Measurements from ENCODE around the gene KIR2DL4. TPM values are rescaled to one million over a fixed set of nuclear protein-coding genes. Genes with fewer than 3 reads are reported as not detected.
"Not testable (repeated sequence)": the region's sequence is repeated elsewhere in the genome, so short reads cannot be mapped to it uniquely, and the experiment has no call there.

KIR2DL4 gene
- total RNA-seq, 4 donors from 2014 or later = not detected

DNA sequence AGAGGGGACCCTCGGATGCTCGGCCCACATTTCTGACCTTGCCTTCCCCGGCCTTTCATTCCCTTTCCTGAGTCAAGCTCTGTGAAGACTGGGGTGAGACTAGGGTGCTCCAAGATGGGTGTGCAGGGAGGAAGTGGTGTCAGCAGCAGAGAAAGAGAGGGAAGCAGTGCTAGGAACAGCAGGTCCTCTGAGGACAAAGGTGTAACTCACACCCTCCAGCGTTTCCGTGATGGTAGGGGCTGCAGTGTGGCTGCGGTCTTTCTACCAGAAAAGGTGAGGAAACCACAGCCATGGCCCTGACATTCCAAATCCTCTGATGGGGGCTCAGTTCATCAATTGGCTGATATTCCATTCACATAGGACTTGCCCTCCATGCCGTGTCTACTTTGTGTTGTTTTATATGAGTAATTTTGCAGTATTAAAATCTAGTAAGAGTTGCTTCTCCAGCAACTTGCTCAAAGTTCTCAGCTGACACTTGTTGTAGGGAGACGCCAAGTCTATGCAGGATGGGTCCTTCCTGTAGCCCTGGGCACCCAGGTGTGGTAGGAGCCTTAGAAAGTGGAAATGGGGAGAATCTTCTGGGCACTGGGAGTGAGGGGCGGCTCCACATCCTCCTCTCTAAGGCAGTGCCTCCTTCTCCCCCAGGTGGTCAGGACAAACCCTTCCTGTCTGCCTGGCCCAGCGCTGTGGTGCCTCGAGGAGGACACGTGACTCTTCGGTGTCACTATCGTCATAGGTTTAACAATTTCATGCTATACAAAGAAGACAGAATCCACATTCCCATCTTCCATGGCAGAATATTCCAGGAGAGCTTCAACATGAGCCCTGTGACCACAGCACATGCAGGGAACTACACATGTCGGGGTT, 14.5 kb downstream of the KIR2DL4 start:
- H3K9me3 ChIP-seq = peaks cover 0 to 3% (median 0%) of the 10 kb centered on the region in 3 donors
- no peak overlapping the region for H3K27ac ChIP-seq
- no peaks in the 10 kb centered on the region for H3K4me1 ChIP-seq
- H3K27me3 ChIP-seq = peaks cover 22% of the 10 kb centered on the region
- 60 to 68% methylated on average over 2 to 3 of the region's 15 CpGs for WGBS, 2 donors (ENCODE audit: low coverage in 1 of 2)
- H3K36me3 ChIP-seq = no peaks in the 10 kb centered on the region
- ATAC-seq = no peak
- no peak overlapping the region for H3K4me3 ChIP-seq
- TF ChIP-seq, protein P1, sequence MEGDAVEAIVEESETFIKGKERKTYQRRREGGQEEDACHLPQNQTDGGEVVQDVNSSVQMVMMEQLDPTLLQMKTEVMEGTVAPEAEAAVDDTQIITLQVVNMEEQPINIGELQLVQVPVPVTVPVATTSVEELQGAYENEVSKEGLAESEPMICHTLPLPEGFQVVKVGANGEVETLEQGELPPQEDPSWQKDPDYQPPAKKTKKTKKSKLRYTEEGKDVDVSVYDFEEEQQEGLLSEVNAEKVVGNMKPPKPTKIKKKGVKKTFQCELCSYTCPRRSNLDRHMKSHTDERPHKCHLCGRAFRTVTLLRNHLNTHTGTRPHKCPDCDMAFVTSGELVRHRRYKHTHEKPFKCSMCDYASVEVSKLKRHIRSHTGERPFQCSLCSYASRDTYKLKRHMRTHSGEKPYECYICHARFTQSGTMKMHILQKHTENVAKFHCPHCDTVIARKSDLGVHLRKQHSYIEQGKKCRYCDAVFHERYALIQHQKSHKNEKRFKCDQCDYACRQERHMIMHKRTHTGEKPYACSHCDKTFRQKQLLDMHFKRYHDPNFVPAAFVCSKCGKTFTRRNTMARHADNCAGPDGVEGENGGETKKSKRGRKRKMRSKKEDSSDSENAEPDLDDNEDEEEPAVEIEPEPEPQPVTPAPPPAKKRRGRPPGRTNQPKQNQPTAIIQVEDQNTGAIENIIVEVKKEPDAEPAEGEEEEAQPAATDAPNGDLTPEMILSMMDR (IDR thresholded peaks at IDR 0.05) = no peak
- TF ChIP-seq EP300 (IDR thresholded peaks at IDR 0.05) = no peak
- TF ChIP-seq POLR2AphosphoS5 (IDR thresholded peaks at IDR 0.05) = no peak
- no peak for TF ChIP-seq POLR2A (IDR thresholded peaks at IDR 0.05)

DNA sequence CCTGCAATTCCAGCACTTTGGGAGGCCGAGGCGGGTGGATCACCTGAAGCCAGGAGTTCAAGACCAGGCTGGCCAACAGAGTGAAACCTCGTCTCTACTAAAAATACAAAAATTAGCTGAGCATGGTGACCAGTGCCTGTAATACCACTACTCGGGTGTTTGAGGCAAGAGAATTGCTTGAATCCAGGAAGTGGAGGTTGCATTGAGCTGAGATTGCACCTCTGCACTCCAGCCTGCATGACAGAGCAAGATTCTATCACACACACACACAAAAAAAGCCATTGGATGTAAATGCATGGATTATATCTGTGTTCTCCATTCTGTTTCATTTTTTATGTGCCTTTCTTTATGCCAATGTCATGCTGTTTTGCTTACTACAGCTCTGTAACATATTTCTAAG, 21.0 kb downstream of the KIR2DL4 start:
- H3K36me3 ChIP-seq, H3K27ac ChIP-seq, H3K27me3 ChIP-seq, ATAC-seq, H3K4me1 ChIP-seq, H3K9me3 ChIP-seq, H3K4me3 ChIP-seq: not testable (repeated sequence)
- 58 to 80% methylated on average over 1 to 4 of the region's 4 CpGs for WGBS, 2 donors (ENCODE audit: low coverage in 1 of 2)

DNA sequence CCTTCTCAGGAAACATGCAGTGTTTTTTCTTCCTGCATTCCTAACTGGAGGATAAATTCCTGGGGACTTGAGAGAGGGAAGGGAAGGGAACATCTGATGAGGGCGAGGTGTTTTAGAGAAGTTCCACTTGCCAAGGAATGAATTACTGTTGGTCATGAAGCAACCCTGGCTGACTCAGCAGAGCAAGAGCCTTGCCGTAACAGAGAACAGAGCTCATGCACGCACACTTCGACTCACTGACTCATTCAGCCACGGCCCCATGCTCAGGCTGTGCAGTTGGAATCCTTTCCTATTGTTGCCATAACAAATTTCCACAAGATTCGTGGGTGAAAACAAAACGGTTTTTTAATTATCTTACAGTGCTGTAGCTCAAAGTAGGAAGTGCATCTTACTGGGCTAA, 21.9 kb downstream of the KIR2DL4 start:
- not testable (repeated sequence) for H3K27ac ChIP-seq, ATAC-seq, H3K27me3 ChIP-seq, H3K9me3 ChIP-seq, H3K4me3 ChIP-seq, H3K4me1 ChIP-seq, H3K36me3 ChIP-seq
- 80% methylated on average over 1 of the region's 7 CpGs; no CpG with 5 or more reads in 1 of the 2 donors for WGBS, 2 donors (ENCODE audit: low coverage in 1 of 2)

DNA sequence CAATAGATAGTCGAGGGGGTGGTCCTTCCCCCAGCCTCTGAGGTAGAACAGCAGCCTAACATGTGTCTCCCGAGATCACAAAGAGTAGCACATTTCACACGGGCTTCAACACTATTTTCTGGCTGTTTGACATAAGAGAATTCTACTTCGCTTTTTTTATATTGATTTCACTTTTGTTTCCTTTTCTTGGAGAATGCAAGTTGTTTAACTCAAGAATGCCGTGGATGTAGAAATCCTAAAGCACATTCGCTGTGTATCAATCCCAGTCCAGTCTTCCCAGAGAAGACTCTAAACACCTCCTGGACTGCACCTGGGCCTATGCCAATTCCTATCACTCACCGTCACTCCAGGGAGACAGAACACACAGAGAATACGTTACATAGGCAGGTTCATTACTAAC, 24.7 kb downstream of the KIR2DL4 start:
- 61 to 65% methylated on average over 6 to 8 of the region's 8 CpGs for WGBS, 2 donors (ENCODE audit: low coverage in 1 of 2)
- H3K27ac ChIP-seq, H3K27me3 ChIP-seq, H3K9me3 ChIP-seq, H3K4me1 ChIP-seq, H3K36me3 ChIP-seq, ATAC-seq, H3K4me3 ChIP-seq: not testable (repeated sequence)

DNA sequence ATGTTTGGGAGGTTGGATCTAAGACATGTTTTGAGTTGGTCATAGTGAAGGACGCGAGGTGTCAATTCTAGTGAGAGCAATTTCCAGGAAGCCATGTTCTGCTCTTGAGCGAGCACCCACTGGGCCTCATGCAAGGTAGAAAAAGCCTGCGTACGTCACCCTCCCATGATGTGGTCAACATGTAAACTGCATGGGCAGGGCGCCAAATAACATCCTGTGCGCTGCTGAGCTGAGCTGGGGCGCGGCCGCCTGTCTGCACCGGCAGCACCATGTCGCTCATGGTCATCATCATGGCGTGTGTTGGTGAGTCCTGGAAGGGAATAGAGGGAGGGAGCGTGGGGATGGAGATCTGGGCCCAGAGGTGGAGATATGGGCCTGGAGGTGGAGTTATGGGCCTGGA, 29.1 kb downstream of the KIR2DL4 start, which contains the start of gene KIR2DS4:
Gene KIR2DS4 (plus strand): TSS at position 181 of the 400 bp plus-strand sequence.
- 33 to 100% methylated on average over 1 to 4 of the region's 14 CpGs for WGBS, 2 donors (ENCODE audit: low coverage in 1 of 2)
- not testable (repeated sequence) for H3K4me3 ChIP-seq, H3K36me3 ChIP-seq, ATAC-seq, H3K9me3 ChIP-seq, H3K4me1 ChIP-seq, H3K27ac ChIP-seq, H3K27me3 ChIP-seq

DNA sequence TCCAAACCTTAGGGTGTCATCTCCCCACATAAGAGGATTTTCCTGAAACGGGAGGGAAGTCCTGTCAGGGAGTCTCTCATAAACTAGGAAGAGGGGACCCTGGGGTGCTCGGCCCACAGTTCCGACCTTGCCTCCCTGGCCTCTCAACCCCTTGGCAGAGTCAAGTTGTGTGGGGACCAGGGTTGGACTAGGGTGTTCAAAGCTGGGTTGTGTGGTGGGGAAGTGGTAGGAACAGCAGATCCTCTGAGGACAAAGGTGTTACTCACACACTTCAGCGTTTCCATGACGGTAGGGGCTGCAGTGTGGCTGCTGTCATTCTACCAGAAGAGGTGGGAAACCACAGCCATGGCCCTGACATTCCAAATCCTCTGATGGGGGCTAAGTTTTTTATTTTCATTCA, 31.7 kb downstream of the KIR2DL4 start:
- H3K9me3 ChIP-seq, ATAC-seq, H3K4me1 ChIP-seq, H3K27me3 ChIP-seq, H3K4me3 ChIP-seq, H3K27ac ChIP-seq, H3K36me3 ChIP-seq: not testable (repeated sequence)
- WGBS, 2 donors (ENCODE audit: low coverage in 1 of 2) = 80% methylated on average over 1 of the region's 5 CpGs; no CpG with 5 or more reads in 1 of the 2 donors

DNA sequence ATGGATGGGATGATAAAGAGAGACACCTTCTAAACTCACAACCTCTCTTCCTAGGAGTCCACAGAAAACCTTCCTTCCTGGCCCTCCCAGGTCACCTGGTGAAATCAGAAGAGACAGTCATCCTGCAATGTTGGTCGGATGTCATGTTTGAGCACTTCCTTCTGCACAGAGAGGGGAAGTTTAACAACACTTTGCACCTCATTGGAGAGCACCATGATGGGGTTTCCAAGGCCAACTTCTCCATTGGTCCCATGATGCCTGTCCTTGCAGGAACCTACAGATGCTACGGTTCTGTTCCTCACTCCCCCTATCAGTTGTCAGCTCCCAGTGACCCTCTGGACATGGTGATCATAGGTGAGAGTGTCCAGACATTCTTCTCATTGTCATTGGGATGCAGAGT, 34.1 kb downstream of the KIR2DL4 start:
- H3K27me3 ChIP-seq, H3K4me3 ChIP-seq, ATAC-seq, H3K36me3 ChIP-seq, H3K9me3 ChIP-seq, H3K27ac ChIP-seq, H3K4me1 ChIP-seq: not testable (repeated sequence)
- no CpG with 5 or more reads among the region's 2 CpGs for WGBS, 2 donors (ENCODE audit: low coverage in 1 of 2)

DNA sequence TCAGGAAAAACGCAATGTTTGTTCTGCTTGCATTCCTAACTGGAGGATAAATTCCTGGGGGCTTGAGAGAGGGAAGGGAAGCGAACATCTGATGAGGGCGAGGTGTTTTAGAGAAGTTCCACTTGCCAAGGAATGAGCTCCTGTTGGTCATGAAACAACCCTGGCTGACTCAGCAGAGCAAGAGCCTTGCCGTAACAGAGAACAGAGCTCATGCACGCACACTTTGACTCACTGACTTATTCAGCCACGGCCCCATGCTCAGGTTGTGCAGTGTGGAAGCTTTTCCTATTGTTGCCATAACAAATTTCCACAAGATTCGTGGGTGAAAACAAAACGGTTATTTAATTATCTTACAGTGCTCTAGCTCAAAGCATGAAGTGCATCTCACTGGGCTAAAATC, 39.8 kb downstream of the KIR2DL4 start:
- 78 to 100% methylated on average over 1 to 5 of the region's 8 CpGs for WGBS, 2 donors (ENCODE audit: low coverage in 1 of 2)
- H3K27me3 ChIP-seq, H3K27ac ChIP-seq, H3K9me3 ChIP-seq, H3K4me3 ChIP-seq, H3K36me3 ChIP-seq, H3K4me1 ChIP-seq, ATAC-seq: not testable (repeated sequence)

DNA sequence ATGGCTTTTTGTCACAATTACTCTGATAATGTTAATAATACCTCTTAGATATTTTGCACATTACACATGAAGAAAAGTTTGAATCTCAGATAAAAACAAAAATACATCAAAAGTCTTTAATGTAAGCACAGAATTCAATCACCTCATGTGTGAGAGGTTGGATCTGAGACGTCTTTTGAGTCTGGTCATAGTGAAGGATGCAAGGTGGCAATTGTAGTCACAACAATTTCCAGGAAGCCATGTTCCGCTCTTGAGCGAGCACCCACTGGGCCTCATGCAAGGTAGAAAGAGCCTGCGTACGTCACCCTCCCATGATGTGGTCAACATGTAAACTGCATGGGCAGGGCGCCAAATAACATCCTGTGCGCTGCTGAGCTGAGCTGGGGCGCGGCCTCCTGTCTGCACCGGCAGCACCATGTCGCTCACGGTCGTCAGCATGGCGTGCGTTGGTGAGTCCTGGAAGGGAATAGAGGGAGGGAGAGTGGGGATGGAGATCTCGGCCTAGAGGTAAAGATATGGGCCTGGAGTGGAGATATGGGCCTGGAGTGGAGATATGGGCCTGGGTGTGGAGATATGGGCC, 46.7 kb downstream of the KIR2DL4 start, which contains the start of gene KIR3DL2:
Gene KIR3DL2 (plus strand): TSS at position 383 of the 580 bp plus-strand sequence. CDS start 33 bp downstream, at position 416.
- H3K4me1 ChIP-seq, H3K36me3 ChIP-seq, H3K4me3 ChIP-seq, ATAC-seq, H3K9me3 ChIP-seq, H3K27ac ChIP-seq: not testable (repeated sequence)
- peaks cover 12% of the 10 kb centered on the region for H3K27me3 ChIP-seq
- WGBS, 2 donors (ENCODE audit: low coverage in 1 of 2) = 76 to 82% methylated on average over 2 to 3 of the region's 16 CpGs
